ENCODE results near the gene DLGAP3. TPM values are rescaled to one million over a fixed set of nuclear protein-coding genes. Genes with fewer than 3 reads are reported as not detected.

Gene DLGAP3
- total RNA-seq, 1 experiment from 2014 or later = 0.27 TPM

GRCh38 chr1:34926156-34926555, 3.3 kb downstream of the DLGAP3 start:
- ATAC-seq = no peak
- H3K9ac ChIP-seq (ENCODE audit: low read length) = no peak overlapping the region
- H3K4me1 ChIP-seq (ENCODE audit: control insufficient read depth in 1 of 2, insufficient read depth in 2 of 2, low read length in 2 of 2) = no peaks in the 10 kb centered on the region
- BruUV-seq (replicated peaks) = no TSS peak
- H3K9me2 ChIP-seq (ENCODE audit: insufficient read depth) = no peaks in the 10 kb centered on the region
- CTCF ChIA-PET = no interaction called here
- POLR2A ChIA-PET = no interaction called here
- DNase-seq (ENCODE audit: low read depth, low spot score) = no peak
- no peak overlapping the region for H3K27ac ChIP-seq (ENCODE audit: low read depth, low read length)
- intact Hi-C loops (cut with micrococcal nuclease) = no loop called here
- no peak for TF ChIP-seq REST (IDR thresholded peaks at IDR 0.05; ENCODE audit: low read depth)
- no peak overlapping the region for H3K4me2 ChIP-seq (ENCODE audit: low read length)
- RAD21 ChIA-PET (ENCODE audit: low non-redundant PET in 1 of 2, low total read pairs in 2 of 2, uncharacterized antibody in 2 of 2, unreplicated experiment in 2 of 2) = no interaction called here
- H4K20me1 ChIP-seq (ENCODE audit: insufficient read depth) = no peaks in the 10 kb centered on the region
- peaks cover 40% of the 10 kb centered on the region for H3K27me3 ChIP-seq (ENCODE audit: insufficient read depth, low read length)
- no peaks in the 10 kb centered on the region for H3K9me3 ChIP-seq (ENCODE audit: control insufficient read depth in 1 of 2, insufficient read depth in 1 of 2, low read depth in 1 of 2, low read length in 2 of 2)
- no peak overlapping the region for H2AFZ ChIP-seq (ENCODE audit: low read depth, low read length, poor library complexity, severe bottlenecking)
- no peak overlapping the region for H3K4me3 ChIP-seq (replicated peaks in 1 of 2; ENCODE audit: low read depth in 1 of 2, low read length in 2 of 2)
- no peaks in the 10 kb centered on the region for H3K36me3 ChIP-seq (ENCODE audit: control insufficient read depth in 1 of 2, insufficient read depth in 2 of 2, low read length in 2 of 2)
- H3K79me2 ChIP-seq (ENCODE audit: insufficient read depth, low read length) = no peaks in the 10 kb centered on the region

GRCh38 chr1:34925730-34926129, 3.7 kb downstream of the DLGAP3 start:
- ChIA-PET CTCF (no interaction called here), POLR2A (no interaction called here), RAD21 (ENCODE audit: low non-redundant PET in 1 of 2, low total read pairs in 2 of 2, uncharacterized antibody in 2 of 2, unreplicated experiment in 2 of 2) (no interaction called here)
- H3K9ac ChIP-seq (ENCODE audit: low read length) = no peak overlapping the region
- H3K27ac ChIP-seq (ENCODE audit: low read depth, low read length) = no peak overlapping the region
- peaks cover 44% of the 10 kb centered on the region for H3K27me3 ChIP-seq (ENCODE audit: insufficient read depth, low read length)
- no peaks in the 10 kb centered on the region for H3K79me2 ChIP-seq (ENCODE audit: insufficient read depth, low read length)
- TF ChIP-seq CBX3 (IDR thresholded peaks at IDR 0.05; ENCODE audit: low read depth) (no peak), CEBPB (IDR thresholded peaks at IDR 0.05; ENCODE audit: low read depth) (no peak), ZFX (IDR thresholded peaks at IDR 0.05) (no peak), SIN3A (IDR thresholded peaks at IDR 0.05; ENCODE audit: low read depth) (no peak)
- H4K20me1 ChIP-seq (ENCODE audit: insufficient read depth) = no peaks in the 10 kb centered on the region
- H3K9me2 ChIP-seq (ENCODE audit: insufficient read depth) = no peaks in the 10 kb centered on the region
- ATAC-seq = no peak
- H3K9me3 ChIP-seq (ENCODE audit: control insufficient read depth in 1 of 2, insufficient read depth in 1 of 2, low read depth in 1 of 2, low read length in 2 of 2) = no peaks in the 10 kb centered on the region
- BruUV-seq (replicated peaks) = no TSS peak
- intact Hi-C loops (cut with micrococcal nuclease) = no loop called here
- no peak overlapping the region for H2AFZ ChIP-seq (ENCODE audit: low read depth, low read length, poor library complexity, severe bottlenecking)
- H3K36me3 ChIP-seq (ENCODE audit: control insufficient read depth in 1 of 2, insufficient read depth in 2 of 2, low read length in 2 of 2) = no peaks in the 10 kb centered on the region
- no peak overlapping the region for H3K4me3 ChIP-seq (replicated peaks in 1 of 2; ENCODE audit: low read depth in 1 of 2, low read length in 2 of 2)
- H3K4me2 ChIP-seq (ENCODE audit: low read length) = no peak overlapping the region
- DNase-seq (ENCODE audit: low read depth, low spot score) = no peak
- H3K4me1 ChIP-seq (ENCODE audit: control insufficient read depth in 1 of 2, insufficient read depth in 2 of 2, low read length in 2 of 2) = no peaks in the 10 kb centered on the region

Data from HCT116 (cell line).